ENCODE data around the gene VSTM2L. TPM values are rescaled to one million over a fixed set of nuclear protein-coding genes. Genes with fewer than 3 reads are reported as not detected.

The VSTM2L gene
- total and polyA plus RNA-seq, 2 of the 13 experiments (the other 11 are each of a cell fraction or from before 2014, with no cell fraction given), result not detected

DNA sequence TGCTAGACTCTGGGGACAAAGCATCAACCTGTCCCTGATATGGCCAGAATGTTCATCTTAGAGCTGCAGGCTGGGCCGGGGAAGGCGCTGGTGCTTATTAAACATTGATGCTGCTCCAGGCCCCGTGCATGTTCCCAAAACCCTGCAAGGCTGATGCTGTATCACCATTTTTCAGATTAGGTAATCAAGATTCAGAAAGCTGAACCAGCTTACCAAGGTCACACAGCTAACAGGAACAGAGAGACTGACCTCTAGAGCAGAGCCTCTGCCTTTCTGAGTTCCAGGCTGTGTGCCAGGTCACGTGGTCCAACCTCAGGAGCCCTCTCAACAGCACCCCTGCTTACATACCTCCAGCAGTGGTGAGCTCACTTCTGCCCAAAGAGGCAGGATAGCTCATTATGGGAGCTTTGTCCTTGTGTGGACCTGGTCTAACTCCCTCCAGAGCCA is 16.1 kb upstream of the VSTM2L start (continued):
- TF ChIP-seq, protein P1, sequence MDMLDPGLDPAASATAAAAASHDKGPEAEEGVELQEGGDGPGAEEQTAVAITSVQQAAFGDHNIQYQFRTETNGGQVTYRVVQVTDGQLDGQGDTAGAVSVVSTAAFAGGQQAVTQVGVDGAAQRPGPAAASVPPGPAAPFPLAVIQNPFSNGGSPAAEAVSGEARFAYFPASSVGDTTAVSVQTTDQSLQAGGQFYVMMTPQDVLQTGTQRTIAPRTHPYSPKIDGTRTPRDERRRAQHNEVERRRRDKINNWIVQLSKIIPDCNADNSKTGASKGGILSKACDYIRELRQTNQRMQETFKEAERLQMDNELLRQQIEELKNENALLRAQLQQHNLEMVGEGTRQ (IDR thresholded peaks at IDR 0.05; ENCODE audit: low read depth, low read length), result peak; percentile 96
- TF ChIP-seq, protein P1 (CRISPR knock-in tag; IDR thresholded peaks at IDR 0.05; ENCODE audit: borderline replicate concordance), result peak; percentile 92; the same call in 1 of the 2 replicates
- TF ChIP-seq TOE1 (CRISPR knock-in tag; IDR thresholded peaks at IDR 0.05) (no peak), ZMYM3 (CRISPR knock-in tag; IDR thresholded peaks at IDR 0.05) (peak; percentile 99), NCOA2 (CRISPR knock-in tag; IDR thresholded peaks at IDR 0.05) (no peak; the same call in 1 of the 2 replicates), JUND (CRISPR knock-in tag; IDR thresholded peaks at IDR 0.05) (no peak), THYN1 (CRISPR knock-in tag; IDR thresholded peaks at IDR 0.05; ENCODE audit: borderline replicate concordance, low read depth) (no peak), KMT2B (CRISPR knock-in tag; IDR thresholded peaks at IDR 0.05) (no peak), KDM4B (CRISPR knock-in tag; IDR thresholded peaks at IDR 0.05) (0 out of 2 replicates have a peak, but pooled peaks have one; percentile 30), ZNF296 (CRISPR knock-in tag; conservative IDR thresholded peaks at IDR 0.05) (no peak), ZNF383 (CRISPR knock-in tag; IDR thresholded peaks at IDR 0.05; ENCODE audit: borderline replicate concordance) (no peak), RXRB (CRISPR knock-in tag; IDR thresholded peaks at IDR 0.05; ENCODE audit: borderline replicate concordance) (peak; percentile 45; the same call in 1 of the 2 replicates), ZNF557 (CRISPR knock-in tag; IDR thresholded peaks at IDR 0.05) (no peak), RBAK (CRISPR knock-in tag; IDR thresholded peaks at IDR 0.05) (no peak), ZNF24 (IDR thresholded peaks at IDR 0.05) (no peak), SKI (IDR thresholded peaks at IDR 0.05; ENCODE audit: partially characterized antibody) (no peak), ZNF329 (CRISPR knock-in tag; IDR thresholded peaks at IDR 0.05; ENCODE audit: low read depth) (no peak), MEIS1 (CRISPR knock-in tag; IDR thresholded peaks at IDR 0.05; ENCODE audit: borderline replicate concordance) (no peak), THAP11 (CRISPR knock-in tag; IDR thresholded peaks at IDR 0.05) (peak; percentile 11; the same call in 1 of the 2 replicates)
- TF ChIP-seq, protein P2, sequence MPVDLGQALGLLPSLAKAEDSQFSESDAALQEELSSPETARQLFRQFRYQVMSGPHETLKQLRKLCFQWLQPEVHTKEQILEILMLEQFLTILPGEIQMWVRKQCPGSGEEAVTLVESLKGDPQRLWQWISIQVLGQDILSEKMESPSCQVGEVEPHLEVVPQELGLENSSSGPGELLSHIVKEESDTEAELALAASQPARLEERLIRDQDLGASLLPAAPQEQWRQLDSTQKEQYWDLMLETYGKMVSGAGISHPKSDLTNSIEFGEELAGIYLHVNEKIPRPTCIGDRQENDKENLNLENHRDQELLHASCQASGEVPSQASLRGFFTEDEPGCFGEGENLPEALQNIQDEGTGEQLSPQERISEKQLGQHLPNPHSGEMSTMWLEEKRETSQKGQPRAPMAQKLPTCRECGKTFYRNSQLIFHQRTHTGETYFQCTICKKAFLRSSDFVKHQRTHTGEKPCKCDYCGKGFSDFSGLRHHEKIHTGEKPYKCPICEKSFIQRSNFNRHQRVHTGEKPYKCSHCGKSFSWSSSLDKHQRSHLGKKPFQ (CRISPR knock-in tag; IDR thresholded peaks at IDR 0.05; ENCODE audit: insufficient replicate concordance), result no peak
- TF ChIP-seq, protein P3, sequence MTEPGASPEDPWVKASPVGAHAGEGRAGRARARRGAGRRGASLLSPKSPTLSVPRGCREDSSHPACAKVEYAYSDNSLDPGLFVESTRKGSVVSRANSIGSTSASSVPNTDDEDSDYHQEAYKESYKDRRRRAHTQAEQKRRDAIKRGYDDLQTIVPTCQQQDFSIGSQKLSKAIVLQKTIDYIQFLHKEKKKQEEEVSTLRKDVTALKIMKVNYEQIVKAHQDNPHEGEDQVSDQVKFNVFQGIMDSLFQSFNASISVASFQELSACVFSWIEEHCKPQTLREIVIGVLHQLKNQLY (CRISPR knock-in tag; IDR thresholded peaks at IDR 0.05), result no peak
- TF ChIP-seq, protein P4, sequence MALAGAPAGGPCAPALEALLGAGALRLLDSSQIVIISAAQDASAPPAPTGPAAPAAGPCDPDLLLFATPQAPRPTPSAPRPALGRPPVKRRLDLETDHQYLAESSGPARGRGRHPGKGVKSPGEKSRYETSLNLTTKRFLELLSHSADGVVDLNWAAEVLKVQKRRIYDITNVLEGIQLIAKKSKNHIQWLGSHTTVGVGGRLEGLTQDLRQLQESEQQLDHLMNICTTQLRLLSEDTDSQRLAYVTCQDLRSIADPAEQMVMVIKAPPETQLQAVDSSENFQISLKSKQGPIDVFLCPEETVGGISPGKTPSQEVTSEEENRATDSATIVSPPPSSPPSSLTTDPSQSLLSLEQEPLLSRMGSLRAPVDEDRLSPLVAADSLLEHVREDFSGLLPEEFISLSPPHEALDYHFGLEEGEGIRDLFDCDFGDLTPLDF (CRISPR knock-in tag; IDR thresholded peaks at IDR 0.05), result no peak
- TF ChIP-seq, protein P5, sequence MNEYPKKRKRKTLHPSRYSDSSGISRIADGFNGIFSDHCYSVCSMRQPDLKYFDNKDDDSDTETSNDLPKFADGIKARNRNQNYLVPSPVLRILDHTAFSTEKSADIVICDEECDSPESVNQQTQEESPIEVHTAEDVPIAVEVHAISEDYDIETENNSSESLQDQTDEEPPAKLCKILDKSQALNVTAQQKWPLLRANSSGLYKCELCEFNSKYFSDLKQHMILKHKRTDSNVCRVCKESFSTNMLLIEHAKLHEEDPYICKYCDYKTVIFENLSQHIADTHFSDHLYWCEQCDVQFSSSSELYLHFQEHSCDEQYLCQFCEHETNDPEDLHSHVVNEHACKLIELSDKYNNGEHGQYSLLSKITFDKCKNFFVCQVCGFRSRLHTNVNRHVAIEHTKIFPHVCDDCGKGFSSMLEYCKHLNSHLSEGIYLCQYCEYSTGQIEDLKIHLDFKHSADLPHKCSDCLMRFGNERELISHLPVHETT (CRISPR knock-in tag; conservative IDR thresholded peaks at IDR 0.05), result no peak
- TF ChIP-seq, protein P6, sequence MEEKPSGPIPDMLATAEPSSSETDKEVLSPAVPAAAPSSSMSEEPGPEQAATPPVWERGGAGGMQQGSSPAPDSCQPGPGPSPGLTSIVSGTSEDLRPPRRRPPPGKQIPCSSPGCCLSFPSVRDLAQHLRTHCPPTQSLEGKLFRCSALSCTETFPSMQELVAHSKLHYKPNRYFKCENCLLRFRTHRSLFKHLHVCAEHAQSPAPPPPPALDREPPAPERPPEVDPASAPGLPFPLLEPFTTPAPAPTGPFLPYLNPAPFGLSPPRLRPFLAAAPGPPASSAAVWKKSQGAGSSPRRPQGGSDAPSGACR (CRISPR knock-in tag; IDR thresholded peaks at IDR 0.05), result no peak

Data from HepG2 (cell line).